Ammon's horn (tissue), 1 donor: Measurements from ENCODE around the gene IMMP2L.
"Not testable (repeated sequence)": the region's sequence is repeated elsewhere in the genome, so short reads cannot be mapped to it uniquely, and the experiment has no call there.

Source experiments
- DNase-seq: peaks from one replicate; pipeline ENCODE4 v3.0.0-alpha.2; 2016; ENCODE audit warnings: low spot score

The IMMP2L gene

DNA sequence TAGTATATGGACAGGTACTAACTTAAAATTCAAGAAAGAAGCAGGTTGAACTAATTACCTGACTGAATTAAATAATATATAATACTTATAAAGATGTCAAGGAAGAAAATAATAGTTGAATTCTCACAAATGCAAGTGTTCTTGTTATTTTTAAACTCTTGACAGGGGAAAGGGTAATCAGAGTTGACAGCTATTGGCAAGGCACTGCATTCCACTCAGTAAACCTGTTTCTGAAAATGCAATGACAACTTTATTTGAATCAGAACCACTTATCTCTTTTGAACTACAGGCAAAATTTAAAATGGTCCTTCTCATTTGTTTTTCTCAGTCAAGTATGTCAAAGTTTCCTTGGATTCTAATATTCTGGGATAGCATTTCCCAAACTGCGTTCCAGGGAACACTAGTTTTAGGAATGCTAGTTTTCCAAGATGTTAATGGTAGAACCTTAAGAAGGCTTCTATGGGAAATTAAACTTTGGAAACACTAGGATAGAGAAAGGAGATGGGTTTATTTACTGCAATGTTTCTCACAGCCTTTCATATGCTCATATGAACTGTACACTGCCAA is 575.1 kb downstream of the IMMP2L start:
- DNase-seq: no peak

DNA sequence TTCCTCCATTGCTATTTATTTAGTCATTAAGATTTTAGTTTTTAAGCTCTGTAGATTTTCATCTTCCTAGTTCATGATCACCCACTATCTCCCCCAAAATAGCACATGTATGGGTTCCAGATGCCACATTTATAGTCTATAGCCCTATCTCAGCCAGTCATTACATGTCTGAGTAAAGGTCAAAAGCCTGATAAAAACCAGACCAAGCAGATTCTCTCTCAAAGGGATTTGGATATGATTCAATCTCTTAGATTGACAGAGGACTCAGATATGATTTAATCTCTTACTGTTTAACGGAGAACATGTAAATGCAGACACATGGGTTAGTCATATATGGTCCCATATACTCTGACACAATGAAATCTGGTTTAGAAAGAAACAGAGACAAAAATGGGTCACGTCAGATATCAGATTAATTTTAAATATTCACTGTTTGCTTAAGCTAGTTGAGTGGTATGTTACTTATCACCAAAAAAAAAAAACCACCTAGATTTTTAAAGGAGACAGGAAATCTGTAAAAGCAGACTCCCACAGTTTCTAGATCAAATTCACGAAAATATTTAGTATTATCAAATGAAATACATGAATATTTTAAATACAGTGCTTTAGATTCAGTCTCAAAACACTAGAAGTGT is 578.4 kb downstream of the IMMP2L start:
- no peak for DNase-seq

DNA sequence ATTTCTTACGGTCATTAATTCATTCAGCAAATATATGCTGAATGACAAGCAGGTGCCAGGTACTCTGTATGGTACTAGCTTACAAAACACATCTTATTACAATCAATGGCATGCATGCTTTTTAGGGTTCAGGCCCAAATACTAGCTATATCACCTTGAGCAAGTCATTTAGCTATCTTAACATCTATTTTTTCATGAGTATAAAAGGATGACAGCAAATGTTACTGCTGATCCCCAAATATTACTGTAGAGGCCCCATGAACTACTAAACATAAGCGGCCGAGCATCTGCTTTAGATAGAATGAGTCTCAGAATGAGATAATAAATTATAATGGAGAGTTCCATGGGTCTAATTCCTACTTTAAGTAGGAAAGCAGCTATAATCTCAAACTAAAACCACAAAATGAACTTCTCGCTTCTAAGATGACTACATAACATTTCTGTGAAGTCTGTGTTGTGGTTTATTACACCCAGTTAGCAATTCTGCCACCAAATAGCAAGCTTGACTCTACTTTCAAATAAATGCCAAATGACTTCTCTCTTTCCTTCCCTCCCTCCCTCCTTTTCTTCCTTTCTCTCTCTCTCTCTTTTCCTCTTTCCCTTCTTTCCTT is 585.1 kb downstream of the IMMP2L start:
- no peak for DNase-seq

DNA sequence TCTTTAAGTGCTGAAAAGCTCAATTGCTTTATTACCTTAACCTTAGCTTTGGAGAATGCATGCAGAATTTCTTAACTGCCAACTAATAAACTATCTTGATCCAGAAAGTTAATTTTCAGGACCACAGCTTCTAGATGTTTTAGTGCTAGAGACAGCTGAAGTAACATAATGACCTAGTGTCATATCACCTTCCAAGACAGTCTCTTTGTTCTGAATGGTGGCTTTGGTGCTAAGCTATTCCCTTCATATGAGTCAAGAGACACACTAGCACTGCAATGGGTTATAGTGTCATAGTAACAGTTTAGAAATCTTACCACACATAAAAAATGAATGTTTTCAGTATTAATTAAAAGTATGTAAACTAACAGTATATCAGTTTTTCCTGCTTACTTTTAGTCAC is 586.8 kb downstream of the IMMP2L start:
- no peak for DNase-seq

DNA sequence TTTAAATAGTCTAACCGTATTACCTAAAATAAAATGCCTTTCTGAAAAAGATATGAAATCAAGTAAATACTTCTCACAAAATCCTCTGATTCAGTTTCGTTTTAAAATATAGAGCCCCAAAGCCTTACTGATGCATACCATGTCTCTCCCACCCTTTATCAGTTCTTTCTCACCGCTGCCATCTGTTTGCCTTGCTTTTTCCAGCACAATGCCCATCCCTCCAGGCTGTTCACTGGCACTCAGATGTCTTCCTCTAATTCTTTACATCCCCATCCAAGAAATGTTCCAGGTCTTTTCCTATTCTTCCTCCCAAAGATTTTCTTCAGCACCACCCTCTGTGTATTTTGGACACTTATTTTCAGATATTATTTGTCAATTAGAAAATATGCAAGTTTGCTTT is 587.9 kb downstream of the IMMP2L start:
- DNase-seq: no peak

DNA sequence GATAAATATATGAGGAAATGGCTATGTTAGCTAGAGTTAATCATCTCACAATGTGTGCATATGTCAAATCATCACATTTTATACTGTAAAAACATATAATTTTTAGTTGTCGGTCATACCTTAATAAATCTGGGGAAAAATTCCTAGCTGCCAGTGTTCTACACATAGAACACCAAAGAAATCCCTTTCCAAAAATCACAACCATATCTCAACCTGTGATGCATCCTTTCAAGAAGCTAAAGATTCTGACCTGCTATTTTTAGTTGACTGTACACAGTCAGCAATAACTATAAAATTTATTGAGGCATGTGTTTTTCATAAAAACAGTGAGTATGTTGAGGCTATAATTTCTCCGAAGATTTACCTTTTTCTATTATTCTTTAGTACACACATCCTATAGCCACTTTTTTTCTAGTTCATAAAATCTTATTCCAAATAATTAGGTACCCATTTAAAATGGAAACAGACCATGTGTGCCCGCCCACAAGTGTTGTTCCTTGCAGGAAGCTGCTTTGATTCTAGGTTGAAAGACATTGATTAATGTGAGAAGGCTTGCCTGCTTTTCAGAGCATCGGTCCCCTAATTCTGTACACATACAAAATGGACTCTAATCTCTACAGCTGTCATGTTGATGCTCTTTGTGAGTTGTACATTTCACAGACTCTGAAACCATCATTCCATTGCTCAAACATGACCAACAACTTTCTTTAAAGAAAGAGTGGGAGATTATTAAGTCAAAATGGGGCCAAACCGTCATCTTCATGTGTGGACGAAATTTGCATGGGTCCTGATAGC is 588.9 kb downstream of the IMMP2L start:
- DNase-seq: no peak

DNA sequence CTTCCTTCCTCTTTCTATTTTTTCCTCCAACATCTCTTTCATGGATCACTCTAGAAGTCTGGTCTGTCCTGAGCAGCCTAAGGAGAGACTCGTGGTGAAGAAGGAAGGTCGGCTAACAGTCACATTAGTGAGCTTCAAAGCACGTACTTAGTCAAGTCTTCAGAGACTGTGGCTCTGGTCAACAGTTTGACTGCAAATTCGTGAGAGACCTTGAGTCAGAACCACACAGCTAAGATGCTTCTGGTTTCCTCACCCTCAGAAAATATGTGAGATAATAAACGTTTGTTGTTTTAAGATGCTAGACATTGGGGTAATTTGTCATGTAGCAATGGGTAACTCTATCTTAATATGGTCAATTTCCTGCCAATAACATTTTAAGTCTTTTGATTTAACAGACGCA is 597.5 kb downstream of the IMMP2L start:
- DNase-seq: no peak

DNA sequence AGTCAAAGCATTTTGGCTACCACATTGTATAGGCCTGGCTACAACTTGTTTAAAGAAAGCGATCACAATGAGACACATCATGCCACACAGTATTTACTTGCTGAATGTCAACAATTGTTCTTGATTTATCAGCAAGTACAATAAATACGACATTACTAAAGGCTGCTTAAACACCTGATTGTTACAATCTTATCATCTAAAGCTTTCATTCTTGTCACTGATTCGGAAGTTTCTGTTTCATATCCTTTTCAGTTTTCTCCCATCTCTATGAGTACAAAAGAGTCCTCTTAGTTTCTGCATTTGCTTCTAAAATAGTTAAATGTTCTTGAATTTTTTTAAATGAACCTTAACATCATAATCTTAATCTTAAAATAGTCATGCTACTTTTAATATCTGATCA is 599.5 kb downstream of the IMMP2L start:
- DNase-seq: no peak

DNA sequence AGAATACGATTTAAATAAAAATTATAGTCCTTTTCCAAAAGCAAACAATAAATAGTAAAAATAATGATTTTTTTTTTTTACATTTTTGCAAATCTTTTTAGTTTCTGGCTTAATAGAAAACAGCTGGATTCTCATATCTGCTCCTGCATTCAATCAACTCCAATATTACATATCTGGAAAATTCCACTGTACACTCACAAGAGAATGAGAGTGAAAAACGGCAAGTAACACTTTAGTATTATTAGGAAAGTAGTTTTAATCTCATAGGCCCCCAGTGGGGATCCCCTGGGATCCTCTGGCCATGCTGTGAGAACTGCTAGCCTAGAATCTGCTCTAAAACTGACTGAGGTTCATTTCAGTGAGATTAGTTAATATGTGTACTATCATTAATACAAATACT is 599.9 kb downstream of the IMMP2L start:
- no peak for DNase-seq

DNA sequence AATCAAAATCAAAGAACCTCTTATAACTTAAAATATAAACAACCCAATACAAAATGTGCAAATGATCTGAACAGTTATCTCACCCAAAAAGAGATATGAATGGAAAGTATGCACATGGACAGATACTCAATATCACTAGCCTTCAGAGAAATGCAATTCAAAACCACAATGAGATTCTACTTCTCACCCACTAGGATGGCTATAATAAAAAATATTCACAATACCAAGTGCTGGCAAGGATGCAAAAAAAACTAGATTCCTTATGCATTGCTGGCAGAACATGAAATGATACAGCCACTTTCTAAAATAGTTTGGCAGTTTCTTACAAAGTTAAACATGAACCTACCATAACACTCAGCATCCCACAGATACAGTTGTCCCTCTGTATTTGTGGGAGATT is 601.5 kb downstream of the IMMP2L start:
- DNase-seq: no peak

DNA sequence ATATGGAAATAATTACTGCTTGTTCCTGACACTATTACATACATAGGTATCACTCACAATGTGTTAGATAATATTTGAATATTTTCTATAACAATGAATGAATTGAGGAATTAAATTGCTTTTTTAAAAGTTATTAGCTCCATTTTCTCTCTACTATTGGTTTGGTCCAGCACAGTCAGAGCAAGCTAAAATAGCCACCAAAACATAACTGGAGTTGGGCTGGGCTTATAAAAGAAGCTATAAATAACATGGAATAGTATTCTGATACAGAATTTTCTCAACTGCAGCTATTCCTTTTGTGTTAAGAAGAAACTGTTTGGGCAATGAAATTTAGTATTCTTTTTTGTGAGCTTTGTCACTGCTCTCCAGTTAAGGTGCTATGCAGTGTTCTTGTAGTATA is 614.0 kb downstream of the IMMP2L start:
- DNase-seq: no peak

DNA sequence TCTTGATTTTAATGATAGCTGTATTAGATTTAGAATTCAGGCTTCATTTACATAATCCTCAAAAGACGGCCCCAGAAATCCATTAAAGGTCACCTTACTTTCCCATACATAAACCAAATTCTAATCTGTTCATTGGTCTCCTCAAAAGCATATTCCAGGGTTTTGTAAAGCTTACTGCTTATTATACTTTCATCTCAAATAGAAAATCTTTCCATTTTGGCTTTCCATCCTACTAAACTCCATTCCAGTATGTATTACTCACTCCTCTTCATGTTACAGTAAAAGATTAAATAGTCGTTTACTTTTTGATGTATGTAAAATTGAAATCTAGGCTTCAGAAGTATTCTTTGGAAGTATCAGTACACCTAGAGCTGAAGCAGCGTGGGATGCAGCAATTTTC is 614.9 kb downstream of the IMMP2L start:
- no peak for DNase-seq

DNA sequence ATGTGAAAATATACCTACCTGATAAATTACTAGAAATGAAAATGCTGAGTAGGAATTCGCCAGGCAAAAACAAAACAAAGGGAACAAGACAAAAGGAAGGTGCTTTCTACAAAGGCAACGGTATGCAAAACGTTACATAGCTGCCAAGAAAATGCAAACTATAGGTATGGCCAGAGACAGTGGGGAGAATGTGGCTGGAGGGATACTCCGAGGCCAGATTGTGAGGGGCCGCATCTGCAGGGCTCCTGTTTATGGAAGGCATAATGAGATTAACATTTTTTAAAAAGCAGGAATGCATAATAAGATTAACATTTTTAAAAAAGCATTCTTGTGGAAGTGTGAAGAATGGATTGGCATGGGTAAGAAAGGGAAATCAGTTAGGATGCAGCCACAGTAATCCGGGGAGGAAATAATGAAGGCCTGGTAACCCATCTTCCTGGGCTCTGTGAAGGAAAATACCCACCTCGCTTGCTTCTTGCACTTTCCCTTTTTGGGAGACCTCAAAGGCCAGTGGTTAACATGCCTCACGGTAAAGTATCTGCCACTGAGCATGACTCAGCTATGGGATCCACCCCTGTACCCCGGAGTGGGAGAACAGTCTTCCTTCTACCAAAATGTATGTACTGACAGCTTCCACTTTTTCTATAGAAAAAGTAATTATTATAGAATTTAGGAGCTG is 617.2 kb downstream of the IMMP2L start:
- no peak for DNase-seq

DNA sequence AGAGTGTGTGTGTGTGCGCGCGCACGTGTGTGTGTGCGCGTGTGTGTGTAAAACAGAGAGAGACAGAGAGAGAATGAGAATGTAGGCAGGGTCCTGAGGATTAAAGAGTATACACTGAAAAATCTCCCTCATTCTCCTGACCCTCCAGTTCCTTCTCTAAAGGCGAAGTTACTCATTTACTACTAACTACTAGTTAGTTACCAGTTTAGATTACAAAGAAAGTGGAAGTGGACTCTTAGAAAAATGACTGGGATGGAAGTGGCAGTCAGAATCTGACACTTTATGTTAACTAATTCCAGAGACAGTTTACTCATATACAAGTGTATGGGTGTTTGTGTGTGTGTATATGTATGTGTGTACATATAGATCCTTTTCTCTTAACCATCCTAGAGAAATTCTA is 617.8 kb downstream of the IMMP2L start:
- DNase-seq: no peak

DNA sequence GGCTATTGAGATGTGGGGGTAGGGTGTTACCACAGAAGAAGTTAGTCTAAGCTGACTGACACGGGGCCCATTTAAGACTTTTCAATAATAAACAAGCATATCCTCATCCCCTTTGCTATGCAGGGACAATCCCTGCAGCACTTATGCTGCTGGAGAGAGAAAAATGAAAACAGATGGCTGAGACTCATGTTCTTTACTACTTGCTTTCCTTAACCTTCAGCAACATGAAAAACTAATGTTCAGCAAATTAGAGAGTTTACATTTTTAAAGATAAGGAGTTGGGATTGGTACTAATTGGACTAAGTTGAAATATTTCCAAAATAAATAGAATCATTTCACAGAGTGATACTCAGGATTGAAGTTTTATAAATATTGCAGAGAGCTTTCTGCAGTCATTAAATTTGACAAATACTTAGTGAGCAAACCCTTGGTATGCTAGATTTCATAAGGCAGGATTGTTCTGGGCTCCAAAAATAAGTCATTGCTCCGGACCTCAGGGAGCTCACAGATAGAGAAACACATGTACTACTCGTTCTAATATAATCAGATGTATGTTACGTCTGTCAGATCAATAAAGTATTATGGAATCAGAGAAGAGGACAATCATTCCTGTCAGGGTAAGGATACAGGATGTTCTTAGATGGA is 618.5 kb downstream of the IMMP2L start:
- DNase-seq: peak; percentile 3

DNA sequence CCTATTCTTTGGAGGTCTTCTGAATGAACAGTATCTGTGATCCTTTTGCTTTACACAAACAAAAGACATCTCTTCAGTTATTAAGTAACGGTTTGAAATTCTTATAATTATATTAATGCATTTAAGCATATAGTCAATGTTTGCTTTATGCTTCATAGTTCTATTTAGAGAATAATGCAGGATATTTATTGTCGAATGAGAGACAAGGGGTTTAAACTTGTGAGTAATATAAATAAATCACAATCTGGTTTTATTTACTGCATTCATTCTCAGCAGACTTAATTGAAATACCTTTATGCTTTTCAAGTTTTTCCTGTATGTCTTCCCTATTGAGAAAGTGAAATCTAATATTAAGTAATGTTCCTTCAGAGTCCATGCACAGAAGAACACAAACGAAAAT is 620.9 kb downstream of the IMMP2L start:
- DNase-seq: no peak

DNA sequence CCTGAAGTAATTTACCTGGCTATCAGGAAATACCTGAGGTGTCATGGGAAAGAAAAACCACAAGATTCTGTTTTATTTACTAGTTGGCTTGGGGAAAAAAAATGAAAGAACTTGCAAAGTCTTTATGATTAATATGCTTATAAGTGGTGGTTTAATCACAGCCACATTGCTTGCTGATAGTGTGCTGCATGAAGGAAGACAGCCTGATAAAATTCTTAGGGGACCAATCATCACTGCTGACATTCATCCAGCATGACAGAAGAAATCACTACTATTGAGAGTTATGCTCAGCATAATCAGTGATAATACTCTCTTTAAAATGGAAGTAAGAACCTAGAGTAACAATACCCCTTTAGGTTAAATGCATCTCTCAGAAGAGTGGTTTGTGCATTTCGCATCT is 621.5 kb downstream of the IMMP2L start:
- no peak for DNase-seq

DNA sequence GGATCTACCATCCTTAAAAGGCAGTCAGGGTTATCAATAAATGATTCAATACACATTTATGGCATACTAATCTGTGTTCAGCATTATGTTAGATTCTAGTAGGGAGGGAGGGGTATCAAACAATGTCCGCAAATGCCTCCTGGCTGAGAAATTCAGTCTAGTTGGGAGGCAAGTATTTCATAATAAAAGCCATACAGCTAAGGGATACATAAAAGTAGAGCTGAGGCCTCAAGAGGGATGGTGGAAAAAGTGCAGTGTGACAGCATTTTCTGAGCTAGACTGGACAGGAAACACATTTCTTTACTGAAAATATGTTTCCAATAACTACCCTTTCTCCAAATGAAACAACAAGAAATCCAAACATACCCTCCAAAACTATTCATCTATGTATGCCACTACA is 624.1 kb downstream of the IMMP2L start:
- DNase-seq: no peak

DNA sequence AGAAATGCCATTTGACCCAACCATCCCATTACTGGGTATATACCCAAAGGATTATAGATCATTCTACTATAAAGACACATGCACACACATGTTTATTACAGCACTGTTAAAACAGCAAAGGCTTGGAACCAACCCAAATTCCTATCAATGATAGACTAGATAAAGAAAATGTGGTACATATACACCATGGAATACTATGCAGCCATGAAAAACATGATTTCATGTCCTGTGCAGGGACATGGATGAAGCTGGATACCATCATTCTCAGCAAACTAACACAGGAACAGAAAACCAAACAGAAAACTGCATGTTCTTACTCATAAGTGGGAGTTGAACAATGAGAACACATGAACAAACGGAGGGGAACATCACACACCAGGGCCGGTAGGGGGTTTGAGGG is 625.6 kb downstream of the IMMP2L start:
- DNase-seq: not testable (repeated sequence)

DNA sequence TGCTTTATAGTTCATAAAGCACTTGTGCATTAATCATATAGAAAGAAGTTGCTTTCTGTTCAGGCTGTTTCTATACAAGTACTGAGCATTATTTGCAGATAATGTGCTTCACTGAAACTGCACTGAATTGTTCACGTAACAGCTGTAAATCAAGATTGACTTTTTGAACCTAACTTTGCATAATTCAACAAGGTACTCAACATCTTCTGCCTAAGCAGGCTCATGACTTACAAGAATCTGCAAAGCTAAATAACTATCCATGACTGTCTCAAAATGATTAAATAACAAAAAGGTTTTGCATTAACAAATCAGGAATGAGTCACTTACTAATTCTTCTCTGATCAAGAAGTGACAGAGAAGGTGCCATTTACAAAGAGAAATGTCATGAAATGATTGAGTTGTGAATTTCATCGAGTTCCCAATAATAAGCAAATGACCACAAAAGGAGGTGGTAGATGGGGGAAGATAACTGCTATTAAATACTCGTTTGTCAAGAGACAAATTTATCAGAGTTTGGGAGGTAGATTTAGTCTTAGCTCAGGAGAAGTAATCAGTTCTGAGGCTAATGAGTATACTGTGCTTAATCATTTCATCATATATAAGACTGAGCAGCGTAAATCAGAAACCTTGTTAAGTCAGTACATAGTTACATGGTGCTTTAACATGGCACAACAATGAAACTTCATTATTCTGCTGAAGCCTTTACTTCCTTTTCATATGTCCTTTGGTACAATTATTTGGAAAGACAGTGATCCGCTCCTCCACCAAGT is 632.6 kb downstream of the IMMP2L start:
- no peak for DNase-seq

DNA sequence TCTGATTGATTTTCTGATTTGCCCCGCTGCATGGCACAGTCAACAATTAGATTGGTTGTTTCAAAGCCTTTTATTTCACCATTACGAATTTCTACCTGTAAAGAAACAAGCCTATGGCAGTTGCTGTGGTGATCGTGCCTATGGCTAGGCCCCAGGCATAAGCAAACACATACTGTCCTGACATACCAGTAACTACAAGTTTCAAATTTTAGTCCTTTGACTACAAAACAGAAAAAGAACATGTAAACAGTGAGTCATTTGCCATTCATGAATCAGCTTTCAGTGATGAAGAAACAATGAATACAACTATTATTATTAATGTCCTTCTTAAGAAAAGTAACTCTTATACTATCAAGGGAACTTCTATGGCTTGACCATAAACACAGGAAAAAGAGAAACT is 639.4 kb downstream of the IMMP2L start:
- DNase-seq: no peak
